Lower leg skin (tissue), 4 donors: ENCODE results near the gene AQR. TPM values are rescaled to one million over a fixed set of nuclear protein-coding genes. Genes with fewer than 3 reads are reported as not detected.

Experiments used
- DNase-seq, 2 donors: peaks; one replicate each; pipeline ENCODE4 v3.0.0-alpha.2; 2019; ENCODE audit warnings: low spot score in 2 of 2
- H3K4me3 ChIP-seq: fragments of 200-600 bp; sonication (generic); 2 replicates; pipeline ENCODE4 v1.5.1; 2017; ENCODE audit warnings: mild to moderate bottlenecking, low read depth; ENCODE audit not compliant: poor library complexity, severe bottlenecking
- CTCF ChIP-seq, 3 donors: fragments of 450-650 bp; IDR thresholded peaks; one replicate each; pipeline ENCODE4 v1.5.1; 2016; ENCODE audit warnings: antibody characterized with exemption in 3 of 3, mild to moderate bottlenecking in 3 of 3, moderate library complexity in 2 of 3
- POLR2A ChIP-seq, 2 donors: fragments of 450-650 bp; IDR thresholded peaks; one replicate each; pipeline ENCODE4 v1.6.1; 2016 to 2017; ENCODE audit warnings: antibody characterized with exemption in 2 of 2, mild to moderate bottlenecking in 1 of 2, moderate library complexity in 1 of 2
- WGBS, 2 donors: methylation state at CpG; one replicate each; pipeline ENCODE4 v1.1.5; 2018; 5-methylcytosine and 5-hydroxymethylcytosine counted together
- intact Hi-C: fragments of 100-400 bp; cut with DNase I; formaldehyde crosslinking; loops from one replicate; pipeline ENCODE4 v1.15.0; 2023; ENCODE audit warnings: low total_unique reads
- total RNA-seq, 4 donors: library from RNA; depleted of rRNA; stranded (reverse); fragments of >200 nt; gene quantifications; one replicate each; pipeline ENCODE4 v1.1.0, GENCODE V29; 2016

AQR gene
- total RNA-seq, 4 donors from 2014 or later: 21.8 to 23.7 (median 22.5) TPM

GRCh38 chr15:34849364-34849959 lies 120.1 kb downstream of the AQR start:
- WGBS, 2 donors: 92 to 100% methylated on average over 3 of the region's 3 CpGs
- TF ChIP-seq POLR2A (IDR thresholded peaks at IDR 0.05) (no peak), CTCF (IDR thresholded peaks at IDR 0.05) (no peak)
- intact Hi-C loops: no loop called here
- no peak overlapping the region for H3K4me3 ChIP-seq
- no peak for DNase-seq

- no peak for TF ChIP-seq CTCF (IDR thresholded peaks at IDR 0.05)
- no peak for TF ChIP-seq POLR2A (IDR thresholded peaks at IDR 0.05)
- WGBS, 2 donors: 85 to 92% methylated on average over 1 of the region's 1 CpG
- intact Hi-C loops: no loop called here
- no peak overlapping the region for H3K4me3 ChIP-seq
- no peak for DNase-seq
These were observed 121.9 kb downstream of the AQR start for GRCh38 chr15:34847598-34847997.

GRCh38 chr15:34841262-34841725 lies 128.2 kb downstream of the AQR start:
- no peak for DNase-seq
- intact Hi-C loops: no loop called here
- H3K4me3 ChIP-seq: no peak overlapping the region
- no peak for TF ChIP-seq POLR2A (IDR thresholded peaks at IDR 0.05)
- no peak for TF ChIP-seq CTCF (IDR thresholded peaks at IDR 0.05)

- TF ChIP-seq POLR2A (IDR thresholded peaks at IDR 0.05) (no peak), CTCF (IDR thresholded peaks at IDR 0.05) (no peak)
- no peak overlapping the region for H3K4me3 ChIP-seq
- 91 to 96% methylated on average over 3 of the region's 3 CpGs for WGBS, 2 donors
- DNase-seq: no peak
- intact Hi-C loops: no loop called here
These were observed 131.3 kb downstream of the AQR start for GRCh38 chr15:34838282-34838681.

- intact Hi-C loops: no loop called here
- H3K4me3 ChIP-seq: no peak overlapping the region
- no peak for TF ChIP-seq CTCF (IDR thresholded peaks at IDR 0.05)
- TF ChIP-seq POLR2A (IDR thresholded peaks at IDR 0.05): no peak
- 58 to 64% methylated on average over 6 of the region's 6 CpGs for WGBS, 2 donors
- no peak for DNase-seq
These were observed 132.1 kb downstream of the AQR start for GRCh38 chr15:34837246-34838016.
